Heart left ventricle (tissue), 16 donors: ENCODE data around the gene RLF. TPM values are rescaled to one million over a fixed set of nuclear protein-coding genes. Genes with fewer than 3 reads are reported as not detected.
"Not testable (repeated sequence)": the region's sequence is repeated elsewhere in the genome, so short reads cannot be mapped to it uniquely, and the experiment has no call there.

Experiments
- ATAC-seq, 4 donors: fragments of 200-7000 bp; cut with Tn5 transposase; one replicate each; pipeline ENCODE4 v1.9.1; 2020 to 2022; ENCODE audit warnings: moderate library complexity in 4 of 4, mild to moderate bottlenecking in 3 of 4, moderate number of reproducible peaks in 1 of 4
- DNase-seq, 5 donors: peaks; one replicate each; pipeline ENCODE4 v3.0.0-alpha.2; 2020
- H3K27ac ChIP-seq, 12 donors: fragments of 200-600 bp; sonication (generic) in 4 of 12; one replicate each; pipeline versions ENCODE4 v1.5.0 to v1.8.0; 2016 to 2022; ENCODE audit warnings: mild to moderate bottlenecking in 2 of 12
- H3K27me3 ChIP-seq, 9 donors: fragments of 200-600 bp; sonication (generic) in 2 of 9; one replicate each; pipeline versions ENCODE4 v1.5.1 to v1.8.0; 2016 to 2022; ENCODE audit warnings: mild to moderate bottlenecking in 3 of 9
- H3K36me3 ChIP-seq, 9 donors: fragments of 200-600 bp; sonication (generic) in 2 of 9; one replicate each; pipeline versions ENCODE4 v1.5.0 to v1.8.0; 2018 to 2022; ENCODE audit warnings: mild to moderate bottlenecking in 2 of 9
- H3K4me1 ChIP-seq, 12 donors: fragments of 200-600 bp; sonication (generic) in 4 of 12; one replicate each; pipeline versions ENCODE4 v1.5.0 to v1.8.0; 2016 to 2022; ENCODE audit warnings: mild to moderate bottlenecking in 3 of 12
- H3K4me3 ChIP-seq, 12 donors: fragments of 200-600 bp; sonication (generic) in 4 of 12; one replicate each; pipeline versions ENCODE4 v1.5.0 to v1.8.0; 2017 to 2022; ENCODE audit warnings: mild to moderate bottlenecking in 9 of 12, moderate library complexity in 4 of 12
- H3K9me3 ChIP-seq, 12 donors: fragments of 200-600 bp; sonication (generic) in 4 of 12; one replicate each; pipeline versions ENCODE4 v1.5.0 to v1.8.0; 2016 to 2022; ENCODE audit warnings: mild to moderate bottlenecking in 1 of 12
- POLR2A ChIP-seq, 2 donors: fragments of 450-650 bp; IDR thresholded peaks; one replicate each; pipeline ENCODE4 v1.6.1; 2017; ENCODE audit warnings: antibody characterized with exemption in 2 of 2, mild to moderate bottlenecking in 2 of 2, moderate library complexity in 2 of 2
- WGBS, 4 donors: extraction: QIAGEN DNeasy Blood & Tissue Kit in 2 of 4; methylation state at CpG; one replicate each; pipeline versions ENCODE4 v1.1.5 to v1.1.7; 2013 to 2018; 5-methylcytosine and 5-hydroxymethylcytosine counted together
- intact Hi-C, 10 donors: fragments of 100-400 bp; cut with DNase I; formaldehyde crosslinking; loops; one replicate each; pipeline versions ENCODE4 v1.11.1 to v1.14.2; 2022
- polyA plus RNA-seq, 2 donors: library from polyadenylated mRNA; stranded (reverse); fragments of 200-250 nt; gene quantifications; one replicate each; pipeline ENCODE4 v1.2.3, GENCODE V29; 2013
- total RNA-seq, 9 donors: library from RNA; depleted of rRNA in 2 of 9; stranded (reverse); fragments of >200 nt in 2 of 9; fragmentation: NEBNext Ultra II Directional in 3 of 9; extraction: Animal tissue kit (Norgen Biotek cat#: 25700) in 3 of 9; gene quantifications; one replicate each; pipeline versions ENCODE4 v1.1.0 to v1.2.4, GENCODE V29; 2016 to 2023
- TF ChIP-seq, protein P1 (sequence below), 12 donors: fragments of 200-600 bp; sonication (generic) in 4 of 12; IDR thresholded peaks; one replicate each; pipeline versions ENCODE4 v1.5.0 to v1.8.0; 2018 to 2022; ENCODE audit warnings: antibody characterized with exemption in 12 of 12, mild to moderate bottlenecking in 5 of 12
- donor health status: ischemic (EF 13 %, LVEDD 7.1; RV severe dilation, severe dysfunction).
- donor health status: healthy with polysubstance abuse.
- donor health status: DM: no; HTN: yes; CAD: no.
- donor health status: DM: no; HTN: no; CAD: no.
- donor health status: ischemic (EF 25% LVEDD 6.9; RV normal size, moderate dysfunction).
- donor health status: ischemic (EF 25% LVEDD 5.7; RV mildly dilated, moderate dysfunction).
- donor health status: healthy.
- donor health status: DM: yes; HTN: yes; CAD: no.
- donor health status: ischemic (EF 35%, LVEDD 5.7; RV mildly dilated, moderate dysfunction).
- donor health status: nonischemic (EF 11% LVEDD 7.7; RV severe dilation, severe dysfunction).
- donor health status: DM: yes; HTN: yes; CAD: no.
- donor health status: PGD.
- donor health status: ischemic (EF 29% LVEDD 5.4; RV normal size, mild dysfunction).
- donor health status: nonischemic (EF 23%, LVEDD 6.1; RV moderate dilation, normal function).

Gene RLF
- total and polyA plus RNA-seq, 11 donors, result 2.7 to 14.5 (median 11.2) TPM

DNA sequence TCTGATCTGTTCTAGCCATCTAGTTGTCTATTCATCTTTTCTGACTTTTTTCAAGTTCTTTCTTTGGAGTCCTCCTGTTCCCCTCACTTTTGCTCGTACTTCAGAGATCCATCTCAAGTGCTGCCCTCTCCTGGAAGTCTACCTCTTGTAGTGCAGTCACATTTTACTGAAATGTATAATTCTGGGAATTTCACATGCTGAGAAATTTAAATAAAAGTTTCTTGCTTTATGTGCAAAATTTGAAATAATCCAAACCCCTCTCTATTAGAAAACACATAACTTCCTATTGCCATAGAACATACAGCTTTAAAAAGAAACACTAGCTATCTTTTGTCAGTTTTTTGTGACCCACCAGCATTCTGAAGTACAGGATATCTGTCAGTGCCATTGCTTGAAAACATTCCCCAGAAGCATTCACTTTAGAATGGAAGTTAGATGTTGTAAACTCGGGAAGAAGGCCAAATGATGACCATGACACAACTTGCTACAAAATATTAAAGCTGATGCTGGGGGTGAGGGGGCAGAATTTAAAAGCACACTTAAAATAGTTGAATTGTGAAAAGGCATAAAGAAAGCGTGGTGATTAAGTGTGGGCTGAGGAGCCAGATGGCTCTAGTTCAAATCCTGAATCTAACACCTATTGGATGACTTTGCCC lies 22.0 kb downstream of the RLF start:
- Histone ChIP-seq H3K27ac (no peak overlapping the region), H3K27me3 (no peaks in the 10 kb centered on the region), H3K9me3 (no peaks in the 10 kb centered on the region), H3K4me3 (no peak overlapping the region), H3K36me3 (no peaks in the 10 kb centered on the region), H3K4me1 (peaks cover 0 to 58% (median 42%) of the 10 kb centered on the region in 12 donors)
- no peak for DNase-seq
- WGBS, 4 donors, result 40 to 55% (median 47%) methylated on average over 3 of the region's 3 CpGs
- TF ChIP-seq, protein P1, sequence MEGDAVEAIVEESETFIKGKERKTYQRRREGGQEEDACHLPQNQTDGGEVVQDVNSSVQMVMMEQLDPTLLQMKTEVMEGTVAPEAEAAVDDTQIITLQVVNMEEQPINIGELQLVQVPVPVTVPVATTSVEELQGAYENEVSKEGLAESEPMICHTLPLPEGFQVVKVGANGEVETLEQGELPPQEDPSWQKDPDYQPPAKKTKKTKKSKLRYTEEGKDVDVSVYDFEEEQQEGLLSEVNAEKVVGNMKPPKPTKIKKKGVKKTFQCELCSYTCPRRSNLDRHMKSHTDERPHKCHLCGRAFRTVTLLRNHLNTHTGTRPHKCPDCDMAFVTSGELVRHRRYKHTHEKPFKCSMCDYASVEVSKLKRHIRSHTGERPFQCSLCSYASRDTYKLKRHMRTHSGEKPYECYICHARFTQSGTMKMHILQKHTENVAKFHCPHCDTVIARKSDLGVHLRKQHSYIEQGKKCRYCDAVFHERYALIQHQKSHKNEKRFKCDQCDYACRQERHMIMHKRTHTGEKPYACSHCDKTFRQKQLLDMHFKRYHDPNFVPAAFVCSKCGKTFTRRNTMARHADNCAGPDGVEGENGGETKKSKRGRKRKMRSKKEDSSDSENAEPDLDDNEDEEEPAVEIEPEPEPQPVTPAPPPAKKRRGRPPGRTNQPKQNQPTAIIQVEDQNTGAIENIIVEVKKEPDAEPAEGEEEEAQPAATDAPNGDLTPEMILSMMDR (IDR thresholded peaks at IDR 0.05), result peak in 7 of 12 donors; percentile 4 to 45 (median 19)
- TF ChIP-seq POLR2A (IDR thresholded peaks at IDR 0.05), result no peak
- no peak for ATAC-seq
- intact Hi-C loops, result no loop called here

DNA sequence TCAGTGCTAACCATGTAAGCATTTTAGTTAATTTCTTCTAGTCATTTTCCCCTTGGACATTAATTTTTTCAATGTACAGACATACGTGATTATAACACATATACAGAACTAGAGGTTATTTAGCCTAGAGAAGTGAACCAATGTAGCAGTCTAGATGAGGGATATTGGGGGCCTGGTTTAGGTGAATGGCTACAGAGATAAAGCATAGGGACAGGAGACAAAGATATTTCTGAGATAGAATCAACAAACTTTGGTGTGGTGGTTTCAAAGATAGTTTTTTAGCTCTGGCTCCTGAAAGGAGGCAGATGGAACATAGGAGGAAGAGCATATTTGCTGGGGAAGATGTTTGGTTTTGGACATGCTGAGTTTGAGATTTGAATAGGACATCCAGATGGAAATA lies 23.0 kb downstream of the RLF start:
- Histone ChIP-seq H3K4me3 (no peak overlapping the region), H3K27ac (no peak overlapping the region), H3K36me3 (peaks cover 0 to 5% (median 2%) of the 10 kb centered on the region in 9 donors), H3K27me3 (no peaks in the 10 kb centered on the region), H3K4me1 (peaks cover 0 to 66% (median 44%) of the 10 kb centered on the region in 12 donors), H3K9me3 (no peaks in the 10 kb centered on the region)
- intact Hi-C loops, result no loop called here
- TF ChIP-seq POLR2A (IDR thresholded peaks at IDR 0.05), result no peak
- TF ChIP-seq, protein P1 (IDR thresholded peaks at IDR 0.05), result no peak
- DNase-seq (no peak), ATAC-seq (no peak)
- WGBS, 4 donors, result 81 to 92% (median 88%) methylated on average over 1 of the region's 1 CpG

- TF ChIP-seq, protein P1 (IDR thresholded peaks at IDR 0.05), result no peak
- no peak for TF ChIP-seq POLR2A (IDR thresholded peaks at IDR 0.05)
- 89 to 97% (median 95%) methylated on average over 7 of the region's 7 CpGs for WGBS, 4 donors
- Histone ChIP-seq H3K27me3 (no peaks in the 10 kb centered on the region), H3K4me1 (peaks cover 0 to 61% (median 42%) of the 10 kb centered on the region in 12 donors), H3K9me3 (no peaks in the 10 kb centered on the region), H3K27ac (peak overlapping the region in 1 of 12 donors; percentile 5), H3K36me3 (peaks cover 0 to 23% (median 20%) of the 10 kb centered on the region in 9 donors), H3K4me3 (no peak overlapping the region)
- ATAC-seq (peak in 1 of 4 donors; percentile 16), DNase-seq (no peak)
- intact Hi-C loops, result no loop called here
Measured at GRCh38 chr1:40185951-40186864, 25.0 kb downstream of the RLF start.

DNA sequence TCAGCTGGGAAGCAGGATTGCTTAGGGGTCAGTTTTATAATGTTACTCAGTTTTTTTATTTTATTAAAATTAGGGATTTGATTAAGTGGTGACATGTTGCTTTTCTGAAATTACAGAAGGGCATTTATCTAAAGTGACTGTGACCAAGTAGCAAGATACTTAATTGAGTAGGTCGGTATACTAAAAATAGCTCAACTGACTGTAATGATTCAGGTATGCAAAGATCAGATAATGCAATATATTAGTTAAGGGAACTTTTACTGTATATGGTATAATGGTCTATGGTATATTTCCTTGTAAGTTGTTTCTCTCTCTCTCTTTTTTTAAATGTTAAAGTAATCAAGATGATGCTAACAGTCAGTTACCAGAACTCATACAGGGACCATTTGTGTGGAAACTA lies 26.2 kb downstream of the RLF start:
- peak in 2 of 4 donors; percentile 23 to 60 for ATAC-seq
- intact Hi-C loops, result no loop called here

GRCh38 chr1:40194639-40195038 lies 33.5 kb downstream of the RLF start:
- peaks cover 0 to 96% (median 78%) of the 10 kb centered on the region in 9 donors for H3K36me3 ChIP-seq

More for the DNA sequence above, 26.2 kb downstream of the RLF start:
- no peak overlapping the region for H3K4me3 ChIP-seq
- 30 to 59% (median 39%) methylated on average over 1 of the region's 1 CpG for WGBS, 4 donors
- H3K4me1 ChIP-seq, result peaks cover 0 to 54% (median 35%) of the 10 kb centered on the region in 12 donors
- no peak for DNase-seq
- TF ChIP-seq, protein P1 (IDR thresholded peaks at IDR 0.05), result no peak
- no peak for TF ChIP-seq POLR2A (IDR thresholded peaks at IDR 0.05)
- peaks cover 0 to 35% (median 32%) of the 10 kb centered on the region in 9 donors for H3K36me3 ChIP-seq
- no peaks in the 10 kb centered on the region for H3K27me3 ChIP-seq
- H3K27ac ChIP-seq, result peak overlapping the region in 6 of 12 donors; percentile 0 to 57 (median 24)
- no peaks in the 10 kb centered on the region for H3K9me3 ChIP-seq

More at GRCh38 chr1:40194639-40195038, 33.5 kb downstream of the RLF start:
- intact Hi-C loops, H3K27me3 ChIP-seq, ATAC-seq, H3K4me1 ChIP-seq, DNase-seq, H3K27ac ChIP-seq, H3K4me3 ChIP-seq, H3K9me3 ChIP-seq: not testable (repeated sequence)
- 89 to 96% (median 92%) methylated on average over 6 of the region's 6 CpGs for WGBS, 4 donors
